H9 (cell line): ENCODE data around the gene SPIN1. TPM values are rescaled to one million over a fixed set of nuclear protein-coding genes. Genes with fewer than 3 reads are reported as not detected.

ENCODE experiments used
- DNase-seq: peaks from one replicate; pipeline ENCODE4 v3.0.0-alpha.2; 2017
- H2AFZ ChIP-seq: one replicate; pipeline ENCODE4 v1.6.1; 2013; ENCODE audit warnings: mild to moderate bottlenecking, low read length, control low read depth, moderate library complexity
- H2AK5ac ChIP-seq: 2 replicates; pipeline ENCODE4 v1.6.1; 2013; ENCODE audit warnings: low read length, control low read depth, mixed read lengths; ENCODE audit not compliant: insufficient read length
- H2BK120ac ChIP-seq: one replicate; pipeline ENCODE4 v1.6.1; 2013; ENCODE audit warnings: low read depth, mild to moderate bottlenecking, low read length, control low read depth, inconsistent platforms; ENCODE audit not compliant: poor library complexity, severe bottlenecking
- H2BK12ac ChIP-seq: 2 replicates; pipeline ENCODE4 v1.6.1; 2013; ENCODE audit warnings: low read length, control low read depth, mixed read lengths, low read depth; ENCODE audit not compliant: insufficient read length
- H2BK15ac ChIP-seq: 2 replicates; pipeline ENCODE4 v1.6.1; 2013; ENCODE audit warnings: low read depth, low read length, control low read depth
- H2BK20ac ChIP-seq: one replicate; pipeline ENCODE4 v1.6.1; 2013; ENCODE audit warnings: low read depth, mild to moderate bottlenecking, low read length, control low read depth, inconsistent platforms; ENCODE audit not compliant: poor library complexity, severe bottlenecking
- H2BK5ac ChIP-seq: 2 replicates; pipeline ENCODE4 v1.6.1; 2013; ENCODE audit warnings: low read length, control low read depth, mixed read lengths; ENCODE audit not compliant: insufficient read length
- H3K14ac ChIP-seq: 2 replicates; pipeline ENCODE4 v1.6.1; 2013; ENCODE audit warnings: low read length, control low read depth; ENCODE audit not compliant: insufficient read depth
- H3K18ac ChIP-seq: 2 replicates; pipeline ENCODE4 v1.6.1; 2013; ENCODE audit warnings: low read depth, mild to moderate bottlenecking, mixed read lengths, low read length, control low read depth; ENCODE audit not compliant: insufficient read length
- H3K23ac ChIP-seq: 2 replicates; pipeline ENCODE4 v1.6.1; 2013; ENCODE audit warnings: low read length, control low read depth, mixed read lengths, low read depth; ENCODE audit not compliant: insufficient read length
- H3K23me2 ChIP-seq: 2 replicates; pipeline ENCODE4 v1.6.1; 2013; ENCODE audit warnings: low read depth, mild to moderate bottlenecking, mixed read lengths, low read length, control low read depth; ENCODE audit not compliant: insufficient read length, poor library complexity, severe bottlenecking
- H3K27ac ChIP-seq: 2 replicates; pipeline ENCODE4 v1.5.1; 2013; ENCODE audit warnings: low read length, control low read depth, mixed read lengths, low read depth; ENCODE audit not compliant: insufficient read length
- H3K27me3 ChIP-seq: 2 replicates; pipeline ENCODE4 v1.6.1; 2013; ENCODE audit warnings: low read length, control low read depth, inconsistent platforms; ENCODE audit not compliant: insufficient read depth
- H3K4ac ChIP-seq: 2 replicates; pipeline ENCODE4 v1.6.1; 2013; ENCODE audit warnings: low read depth, mild to moderate bottlenecking, control low read depth, inconsistent platforms, low read length, moderate library complexity
- H3K4me1 ChIP-seq: 2 replicates; pipeline ENCODE4 v1.6.1; 2013; ENCODE audit warnings: low read length, control low read depth, inconsistent platforms; ENCODE audit not compliant: insufficient read depth
- H3K4me2 ChIP-seq: 2 replicates; pipeline ENCODE4 v1.6.1; 2013; ENCODE audit warnings: low read length, control low read depth, mixed read lengths; ENCODE audit not compliant: insufficient read length, insufficient read depth
- H3K56ac ChIP-seq: 2 replicates; pipeline ENCODE4 v1.6.1; 2013; ENCODE audit warnings: low read depth, mild to moderate bottlenecking, mixed read lengths, low read length, control low read depth; ENCODE audit not compliant: insufficient read length
- H3K79me1 ChIP-seq: 2 replicates; pipeline ENCODE4 v1.6.1; 2013; ENCODE audit warnings: low read depth, mild to moderate bottlenecking, moderate library complexity, low read length, control low read depth, inconsistent platforms; ENCODE audit not compliant: insufficient read depth, poor library complexity, severe bottlenecking
- H3K79me2 ChIP-seq: 2 replicates; pipeline ENCODE4 v1.6.1; 2013; ENCODE audit warnings: low read length, control low read depth, inconsistent platforms; ENCODE audit not compliant: insufficient read depth
- H3K9ac ChIP-seq: 2 replicates; pipeline ENCODE4 v1.6.1; 2013; ENCODE audit warnings: low read length, control low read depth, mixed read lengths; ENCODE audit not compliant: insufficient read length; ENCODE audit errors: extremely low read depth
- H3K9me3 ChIP-seq: one replicate; pipeline ENCODE4 v1.6.1; 2013; ENCODE audit warnings: low read depth, low read length, inconsistent platforms; ENCODE audit not compliant: control insufficient read depth
- H3T11ph ChIP-seq: one replicate; pipeline ENCODE4 v1.6.1; 2013; ENCODE audit warnings: mild to moderate bottlenecking, low read length, control low read depth, inconsistent platforms
- H4K20me1 ChIP-seq: one replicate; pipeline ENCODE4 v1.6.1; 2013; ENCODE audit not compliant: control insufficient read depth, insufficient read length, insufficient read depth
- H4K5ac ChIP-seq: 2 replicates; pipeline ENCODE4 v1.6.1; 2013; ENCODE audit warnings: low read depth, mild to moderate bottlenecking, mixed read lengths, low read length, control low read depth; ENCODE audit not compliant: insufficient read length
- H4K8ac ChIP-seq: replicated peaks from 2 replicates; pipeline ENCODE4 v1.6.1; 2013; ENCODE audit warnings: low read length, control low read depth, mixed read lengths, low read depth; ENCODE audit not compliant: insufficient read length
- H4K91ac ChIP-seq: 2 replicates; pipeline ENCODE4 v1.6.1; 2013; ENCODE audit warnings: low read depth, mild to moderate bottlenecking, moderate library complexity, mixed read lengths, low read length, control low read depth; ENCODE audit not compliant: insufficient read length
- H3K27ac Mint-ChIP-seq, 3 experiments: 2 replicates in 2 of 3; 3 replicates in 1 of 3; pipeline ENCODE4 v1.8.0; 2020 to 2021; ENCODE audit warnings: mixed read lengths in 3 of 3, mild to moderate bottlenecking in 1 of 3, moderate library complexity in 1 of 3
- H3K27me3 Mint-ChIP-seq: 2 replicates; pipeline ENCODE4 v1.8.0; 2021; ENCODE audit warnings: low read depth, mild to moderate bottlenecking, moderate library complexity, mixed read lengths
- H3K36me3 Mint-ChIP-seq, 3 experiments: 2 replicates in 2 of 3; 3 replicates in 1 of 3; pipeline ENCODE4 v1.8.0; 2020 to 2021; ENCODE audit warnings: low read depth in 3 of 3, mixed read lengths in 3 of 3; ENCODE audit not compliant: insufficient read depth in 1 of 3
- H3K4me1 Mint-ChIP-seq, 2 experiments: 2 replicates each; pipeline ENCODE4 v1.8.0; 2020; ENCODE audit warnings: mixed read lengths in 2 of 2
- H3K4me3 Mint-ChIP-seq, 2 experiments: 2 replicates in 1 of 2; 3 replicates in 1 of 2; pipeline ENCODE4 v1.8.0; 2020 to 2021; ENCODE audit warnings: mild to moderate bottlenecking in 2 of 2, mixed read lengths in 2 of 2, moderate library complexity in 1 of 2
- H3K9me3 Mint-ChIP-seq, 2 experiments: 2 replicates in 1 of 2; 3 replicates in 1 of 2; pipeline ENCODE4 v1.8.0; 2020; ENCODE audit warnings: mild to moderate bottlenecking in 2 of 2, mixed read lengths in 2 of 2, moderate library complexity in 1 of 2
- CTCF ChIP-seq: fragments of 200-600 bp; sonication (generic); conservative IDR thresholded peaks from 3 replicates; pipeline ENCODE4 v1.8.0; 2021; ENCODE audit warnings: antibody characterized with exemption, mild to moderate bottlenecking
- WGBS: extraction: QIAGEN DNeasy Blood & Tissue Kit; methylation state at CpG from one replicate; pipeline ENCODE4 v1.1.7; 2013; ENCODE audit warnings: missing lambda C conversion rate, low lambda C conversion rate, mixed read lengths; ENCODE audit not compliant: insufficient read length; ENCODE audit errors: extremely low coverage; 5-methylcytosine and 5-hydroxymethylcytosine counted together
- total RNA-seq: library from RNA; stranded (reverse); gene quantifications from 2 replicates; pipeline ENCODE4 v1.2.1, GENCODE V29; 2021

Gene SPIN1
- total RNA-seq, 1 experiment from 2014 or later, result 136 TPM

DNA sequence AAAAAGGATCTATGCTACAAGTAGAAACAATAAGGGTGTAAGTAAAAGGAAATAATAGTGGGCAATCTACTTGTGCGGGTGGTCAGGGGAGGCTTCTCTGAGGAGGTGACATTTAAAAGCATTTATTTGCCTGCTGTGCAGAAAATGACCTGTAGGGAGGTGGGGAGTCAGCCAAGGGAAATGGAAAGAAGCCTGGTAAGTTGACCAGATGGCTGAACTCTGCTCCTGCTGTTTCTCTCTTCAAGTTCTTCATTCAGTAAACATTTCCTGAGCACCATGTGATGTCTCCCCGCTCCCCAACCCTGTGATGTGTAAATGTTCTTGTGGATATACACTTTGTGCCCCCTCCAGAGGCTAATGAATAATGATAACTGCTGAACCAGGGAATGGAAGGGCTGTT is 9.9 kb upstream of the SPIN1 start:
- TF ChIP-seq CTCF, result peak; percentile 63
- H3K79me1 ChIP-seq, result no peaks in the 10 kb centered on the region
- Mint-ChIP-seq H3K4me3 (peak overlapping the region in 1 of 2 experiments; percentile 18; a peak in 3 of 5 replicates), H3K4me1 (peaks cover 34 to 38% of the 10 kb centered on the region in 2 experiments), H3K36me3 (peaks cover 4 to 14% (median 7%) of the 10 kb centered on the region in 3 experiments; a peak in 6 of 7 replicates), H3K27me3 (no peaks in the 10 kb centered on the region; the same call in 1 of the 2 replicates), H3K9me3 (peaks cover 11 to 12% of the 10 kb centered on the region in 2 experiments), H3K27ac (peak overlapping the region; percentile 64 to 97 (median 90); a peak in 5 of 7 replicates)
- H2AK5ac ChIP-seq, result no peak overlapping the region
- H3K23ac ChIP-seq, result no peak overlapping the region
- H2BK5ac ChIP-seq, result no peak overlapping the region
- no peak overlapping the region for H2BK120ac ChIP-seq
- H2BK15ac ChIP-seq, result no peak overlapping the region
- peaks cover 4% of the 10 kb centered on the region; the same call in 1 of the 2 replicates for H3K4me1 ChIP-seq
- no peaks in the 10 kb centered on the region for H3K23me2 ChIP-seq
- no peak overlapping the region for H3K14ac ChIP-seq
- no peak overlapping the region for H2BK12ac ChIP-seq
- no peaks in the 10 kb centered on the region for H3K9me3 ChIP-seq
- no peak overlapping the region for H3K27ac ChIP-seq
- no peak overlapping the region for H3K9ac ChIP-seq
- no peaks in the 10 kb centered on the region for H3K27me3 ChIP-seq
- no peak overlapping the region for H3T11ph ChIP-seq
- no peak overlapping the region for H3K18ac ChIP-seq
- H4K5ac ChIP-seq, result no peak overlapping the region
- H3K4ac ChIP-seq, result no peak overlapping the region
- H3K79me2 ChIP-seq, result no peaks in the 10 kb centered on the region
- H3K56ac ChIP-seq, result no peak overlapping the region
- no CpG with 5 or more reads among the region's 2 CpGs for WGBS
- H4K20me1 ChIP-seq, result no peaks in the 10 kb centered on the region
- H4K8ac ChIP-seq, result no peak overlapping the region
- no peak overlapping the region for H2BK20ac ChIP-seq
- no peak overlapping the region for H3K4me2 ChIP-seq
- peak; percentile 81 for DNase-seq
- no peak overlapping the region for H4K91ac ChIP-seq
- no peak overlapping the region for H2AFZ ChIP-seq
